Activated CD8-positive, alpha-beta memory T cell treated with anti-CD3 and anti-CD28 coated beads, Interleukin-2, amount 50 U/mL, for 24 hours (primary cell): ENCODE data around the gene CSNK1D.
"Not testable (repeated sequence)": the region's sequence is repeated elsewhere in the genome, so short reads cannot be mapped to it uniquely, and the experiment has no call there.

Experiments
- DNase-seq: peaks from one replicate; pipeline ENCODE4 v3.0.0-alpha.2; 2020; ENCODE audit errors: extremely low read depth

The CSNK1D gene

DNA sequence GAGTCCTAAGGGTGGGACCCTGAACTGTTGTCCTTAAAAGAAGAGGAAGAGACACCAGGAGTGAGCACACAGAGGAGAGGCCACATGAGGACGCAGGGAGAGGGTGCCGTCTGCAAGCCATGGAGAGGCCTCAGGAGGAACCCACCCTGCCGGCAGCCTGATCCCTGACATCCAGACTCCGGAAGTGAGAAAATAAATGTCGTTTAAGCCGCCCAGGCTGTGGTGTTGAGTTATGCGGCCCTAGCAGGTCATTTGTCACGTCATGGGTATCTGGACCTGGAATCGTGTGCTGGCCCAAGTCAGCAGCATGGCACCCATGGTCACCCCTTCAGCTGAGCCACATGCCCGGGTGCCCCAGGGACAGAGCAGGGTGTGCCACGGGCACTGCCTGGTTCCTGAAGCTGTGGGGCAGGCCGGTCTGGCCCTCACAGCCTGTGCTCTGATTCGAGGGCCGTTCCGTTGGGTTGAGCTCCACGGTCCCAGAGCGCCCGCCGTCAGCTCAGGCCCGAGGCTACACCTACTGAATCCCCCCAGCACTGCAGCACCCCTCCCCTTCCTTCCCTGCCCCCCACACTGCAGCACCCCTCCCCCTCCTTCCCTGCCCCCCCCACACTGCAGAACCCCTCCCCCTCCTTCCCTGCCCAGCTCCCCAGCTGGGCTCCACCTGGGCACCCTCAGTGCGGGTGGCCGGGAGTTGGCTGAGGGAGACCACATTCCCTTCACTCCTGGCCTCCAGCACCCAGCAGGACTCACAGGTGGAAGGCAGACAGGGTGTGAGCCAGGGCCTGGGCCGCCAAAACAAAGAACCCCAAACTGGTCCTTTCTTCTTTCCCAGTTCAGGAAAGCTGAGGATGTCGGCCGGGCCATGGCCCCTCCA is 58.2 kb downstream of the CSNK1D start:
- no peak for DNase-seq

DNA sequence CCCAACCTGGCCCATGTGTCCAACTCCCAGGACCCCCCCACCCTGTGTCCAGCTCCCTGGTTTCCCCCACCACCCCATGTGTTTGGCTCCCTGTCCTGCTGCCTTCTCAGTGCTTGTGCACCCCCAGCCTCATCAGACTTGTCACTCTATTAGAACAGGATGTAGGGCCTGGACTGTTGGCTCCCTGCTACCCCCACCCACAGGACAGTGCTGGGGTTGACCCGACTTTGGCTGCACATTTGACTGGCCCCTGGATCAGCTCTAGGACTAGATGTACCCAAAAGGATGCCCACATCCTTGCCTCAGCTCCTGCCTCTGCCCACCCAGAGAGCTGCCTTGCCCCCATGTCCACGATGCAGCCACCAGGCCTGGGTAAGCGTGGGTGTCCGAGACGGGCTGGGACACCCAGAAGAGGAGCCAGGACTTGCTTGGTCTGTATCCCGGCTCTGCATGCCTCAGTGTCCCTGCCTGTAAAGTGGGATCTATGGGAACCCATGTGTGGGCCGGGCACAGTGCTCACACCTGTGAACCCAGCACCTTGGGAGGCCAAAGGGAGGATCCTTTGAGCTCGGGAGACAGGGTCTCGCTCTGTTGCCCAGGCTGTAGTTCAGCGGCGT is 59.4 kb downstream of the CSNK1D start:
- DNase-seq: no peak

DNA sequence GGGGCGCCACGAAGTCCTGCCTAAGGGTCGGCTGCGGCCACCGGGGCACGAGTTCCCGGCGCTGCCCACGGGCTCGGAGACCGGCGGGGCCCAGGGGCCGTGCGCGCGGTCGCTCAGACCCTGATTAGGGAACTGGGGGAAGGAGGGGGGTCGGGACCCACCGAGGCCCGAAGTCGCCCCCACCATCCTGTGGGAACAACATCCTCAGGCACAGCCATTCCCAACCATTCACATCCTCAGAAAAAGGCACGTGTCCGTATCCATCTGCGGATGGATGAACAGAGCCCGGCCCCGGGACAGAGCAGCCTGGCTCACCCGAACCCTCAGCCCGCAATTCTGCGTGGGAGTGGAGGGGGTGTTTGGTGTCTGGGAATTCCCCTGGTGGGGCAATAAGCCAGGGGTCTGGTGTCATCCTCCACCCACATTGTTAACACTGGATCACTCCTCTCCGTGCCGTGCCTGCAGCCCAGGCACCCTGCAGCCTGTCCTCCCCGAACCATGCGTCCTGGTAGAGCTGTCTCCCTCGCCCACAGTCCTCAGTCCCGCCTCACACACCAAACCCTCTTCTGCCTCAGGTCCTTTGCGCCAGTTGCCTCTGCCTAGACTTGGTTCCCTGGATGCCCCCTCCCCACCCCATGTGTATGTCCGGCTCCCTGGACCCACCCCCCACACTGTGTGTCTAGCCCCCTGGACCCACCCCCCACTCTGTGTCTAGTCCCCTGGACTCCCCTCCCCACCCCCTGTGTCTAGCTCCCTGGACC is 60.1 kb downstream of the CSNK1D start:
- DNase-seq: no peak

DNA sequence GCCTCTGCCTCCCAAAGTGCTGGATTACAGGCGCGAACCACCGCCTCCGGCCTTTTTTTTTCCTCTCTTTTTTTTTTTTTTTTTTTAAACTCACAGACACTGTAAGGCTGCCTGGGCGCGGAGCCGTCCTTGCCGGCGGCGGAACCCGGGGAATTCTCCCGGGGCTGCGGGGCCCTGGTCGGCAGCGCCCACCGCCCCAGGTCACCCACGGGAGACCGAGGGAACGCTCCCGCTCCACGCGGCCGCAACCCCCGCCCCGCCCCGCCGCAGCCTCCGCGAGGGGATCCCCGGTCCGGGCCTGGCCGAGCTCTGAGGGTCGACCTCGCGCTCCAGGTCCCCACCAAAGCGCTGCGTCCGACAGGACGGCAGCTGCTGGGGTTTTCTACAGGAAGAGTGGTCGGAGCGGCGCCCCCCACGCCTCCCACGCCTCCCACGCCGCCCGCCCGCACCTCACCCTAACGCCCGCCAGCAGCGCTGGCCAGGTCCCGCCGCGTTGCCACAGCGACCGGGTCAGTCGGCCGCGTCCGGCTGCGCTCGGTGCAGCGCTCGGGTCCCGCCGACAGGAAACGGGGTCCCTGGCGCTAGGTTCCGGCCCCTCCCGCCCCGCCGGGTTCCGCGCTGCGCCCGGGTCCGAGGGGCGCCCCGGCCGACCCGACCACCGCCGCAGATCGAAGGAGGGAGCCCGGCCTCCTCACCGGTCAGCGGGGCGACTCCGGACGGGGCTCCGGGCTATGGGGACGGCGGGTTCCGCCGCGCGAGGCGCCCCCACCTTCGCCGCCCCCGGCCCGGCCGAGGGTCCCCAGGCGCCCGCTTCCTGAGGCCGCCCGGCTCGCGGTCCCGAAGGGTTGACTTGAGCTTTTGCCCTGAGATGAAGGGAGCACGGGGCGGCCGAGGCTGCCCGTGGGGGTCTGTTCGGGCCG is 60.9 kb downstream of the CSNK1D start, which contains the start of gene CCDC57:
CCDC57 (minus strand) TSS at position 512 of the 920 bp plus-strand sequence. CDS start 10,898 bp downstream, outside the sequence.
- no peak for DNase-seq

DNA sequence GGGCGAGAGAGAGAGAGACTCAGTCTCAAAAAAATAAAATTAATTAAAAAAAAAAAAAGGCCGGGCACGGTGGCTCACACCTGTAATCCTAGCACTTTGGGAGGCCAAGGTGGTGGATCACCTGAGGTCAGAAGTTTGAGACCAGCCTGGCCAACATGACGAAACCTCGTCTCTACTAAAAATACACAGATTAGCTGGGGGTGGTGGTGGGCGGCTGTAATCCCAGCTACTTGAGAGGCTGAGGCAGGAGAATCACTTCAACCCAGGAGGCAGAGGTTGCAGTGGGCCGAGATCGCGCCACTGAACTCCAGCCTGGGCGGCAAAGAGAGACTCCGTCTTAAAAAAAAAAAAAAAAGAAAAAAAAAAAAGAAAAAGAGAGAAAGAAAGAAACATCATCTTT is 62.8 kb downstream of the CSNK1D start:
- DNase-seq: not testable (repeated sequence)

DNA sequence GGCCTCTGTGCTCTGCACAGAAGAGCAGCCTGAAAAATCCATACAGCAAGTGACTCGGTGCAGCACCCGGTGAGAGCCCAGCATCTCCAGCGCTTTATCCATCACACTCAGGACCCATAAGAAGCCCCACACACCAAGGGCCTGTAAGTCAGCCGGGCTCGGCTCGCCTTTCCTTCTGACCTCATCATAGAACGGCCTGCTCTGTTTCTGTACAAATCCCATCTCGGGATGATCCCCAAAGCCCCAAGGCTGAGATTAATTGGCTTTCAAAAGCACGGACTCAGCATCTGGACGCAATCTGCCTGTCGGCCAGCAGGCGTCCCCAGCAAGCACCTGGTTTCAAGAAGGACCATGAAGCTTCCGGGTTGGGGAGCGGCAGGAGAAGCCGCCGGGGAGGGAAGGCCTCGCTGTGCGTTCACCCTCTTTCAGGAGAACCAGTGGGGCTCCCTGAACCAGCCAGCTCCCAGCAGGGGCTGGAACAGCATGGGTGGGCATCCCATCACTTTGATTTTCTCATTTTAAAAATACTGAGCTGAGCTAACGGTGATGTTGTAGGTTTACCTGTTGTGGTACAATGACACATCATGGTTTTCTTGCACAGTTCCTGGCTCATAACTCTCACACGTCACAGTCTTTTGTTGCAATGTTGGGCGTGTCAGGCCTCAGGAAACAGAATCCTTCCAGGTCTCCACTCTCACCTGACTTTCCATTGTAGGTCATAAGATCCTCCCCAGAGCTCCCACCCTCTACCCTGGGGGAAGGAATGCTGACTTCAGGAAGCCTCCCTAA is 67.6 kb downstream of the CSNK1D start:
- DNase-seq: no peak

DNA sequence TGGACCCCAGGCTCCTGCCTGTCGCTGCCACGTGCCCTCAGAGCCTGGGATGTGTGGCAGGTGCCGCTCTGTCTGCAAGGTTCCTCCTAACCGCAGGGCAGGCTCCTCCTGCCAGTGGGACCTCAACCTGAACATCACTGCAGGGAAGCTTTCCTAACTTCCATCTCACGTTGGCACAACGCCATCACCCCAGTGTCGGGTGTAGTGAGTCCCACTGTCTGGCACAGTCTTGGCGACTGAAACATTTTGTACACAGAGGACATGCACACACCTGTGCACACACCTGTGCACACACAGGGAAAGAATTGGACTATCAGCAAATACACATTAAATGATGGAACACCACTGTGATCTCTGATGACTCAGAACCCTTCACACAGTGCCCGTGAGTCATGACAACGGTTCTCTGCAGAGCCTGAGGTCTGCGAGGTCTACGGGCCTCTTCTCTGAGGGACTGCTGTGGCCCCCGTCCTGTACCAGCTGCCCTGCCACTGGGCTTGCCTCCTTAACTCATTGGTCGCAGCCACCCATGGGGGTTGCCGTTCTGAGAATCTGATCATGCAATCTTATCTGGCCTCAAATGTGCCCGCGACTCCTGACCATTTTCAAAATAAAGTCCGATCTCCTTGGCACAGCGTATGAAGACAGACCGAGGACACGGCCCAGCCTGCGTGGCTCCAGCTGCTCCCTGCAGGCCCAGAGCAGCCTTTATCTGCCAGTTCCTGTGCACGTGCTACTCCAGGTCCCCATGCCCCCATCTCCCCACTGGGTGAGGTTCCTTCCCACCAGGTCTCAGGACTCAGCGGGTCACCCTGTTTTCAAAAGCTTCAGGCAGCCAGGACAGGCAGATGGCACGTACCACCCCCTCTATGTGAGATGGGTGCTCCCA is 68.4 kb downstream of the CSNK1D start:
- DNase-seq: no peak

DNA sequence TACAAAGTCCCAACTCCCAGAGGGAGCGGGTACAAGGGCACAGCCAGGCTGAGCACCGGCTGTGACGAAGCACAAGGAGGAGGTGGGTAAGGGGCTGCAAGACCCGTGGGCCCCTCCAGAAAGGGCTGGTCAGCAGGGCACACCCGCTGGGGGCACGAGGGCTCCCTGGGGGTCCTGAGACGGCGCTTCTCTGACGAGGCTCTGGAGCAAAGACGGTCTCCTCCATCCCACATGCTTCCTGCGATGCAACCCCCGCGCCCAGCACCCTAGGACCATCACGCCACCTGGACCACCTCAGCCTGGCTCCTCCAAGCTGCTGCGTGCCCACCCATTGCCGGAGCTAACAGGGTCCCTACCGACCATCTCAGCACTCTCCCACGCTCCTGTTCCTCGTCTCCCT is 69.6 kb downstream of the CSNK1D start:
- no peak for DNase-seq

DNA sequence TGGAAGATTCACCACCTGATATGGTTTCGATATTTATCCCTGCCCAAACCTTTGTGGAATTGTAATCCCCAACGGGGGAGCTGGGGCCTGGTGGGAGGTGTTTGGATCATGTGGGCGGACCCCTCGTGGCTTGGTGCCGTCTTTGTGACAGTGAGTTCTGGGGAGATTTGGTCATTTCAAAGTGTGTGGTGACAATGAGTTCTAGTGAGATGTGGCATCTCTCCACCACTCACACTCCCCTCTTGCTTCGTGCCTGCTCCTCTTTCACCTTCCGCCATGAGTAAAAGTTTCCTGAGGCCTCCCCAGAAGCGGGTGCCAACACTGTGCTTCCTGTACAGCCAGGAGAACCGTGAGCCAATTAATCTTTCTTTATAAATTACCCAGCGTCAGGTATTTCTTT is 70.5 kb downstream of the CSNK1D start:
- DNase-seq: no peak

DNA sequence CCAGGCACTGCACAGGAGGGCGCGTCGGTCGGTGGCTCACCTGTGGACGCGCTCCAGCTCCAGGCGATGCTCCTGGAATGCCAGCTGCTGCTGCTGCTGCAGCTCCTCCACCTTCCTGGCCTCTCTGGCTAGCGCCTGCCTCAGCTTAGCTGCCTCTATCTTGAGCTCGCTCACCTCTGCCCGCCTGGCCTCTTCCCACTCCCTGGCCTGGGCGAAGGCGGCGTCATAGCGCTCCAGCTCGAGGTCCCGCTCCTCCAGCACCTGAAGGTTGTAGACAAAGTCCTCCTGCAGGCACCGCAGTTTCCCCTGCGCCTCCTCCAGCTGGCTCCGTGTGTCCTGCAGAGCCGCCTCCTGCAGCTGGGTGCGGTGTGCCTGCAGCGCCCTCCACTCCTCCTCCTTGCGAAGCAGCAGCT is 72.0 kb downstream of the CSNK1D start:
- DNase-seq: no peak

DNA sequence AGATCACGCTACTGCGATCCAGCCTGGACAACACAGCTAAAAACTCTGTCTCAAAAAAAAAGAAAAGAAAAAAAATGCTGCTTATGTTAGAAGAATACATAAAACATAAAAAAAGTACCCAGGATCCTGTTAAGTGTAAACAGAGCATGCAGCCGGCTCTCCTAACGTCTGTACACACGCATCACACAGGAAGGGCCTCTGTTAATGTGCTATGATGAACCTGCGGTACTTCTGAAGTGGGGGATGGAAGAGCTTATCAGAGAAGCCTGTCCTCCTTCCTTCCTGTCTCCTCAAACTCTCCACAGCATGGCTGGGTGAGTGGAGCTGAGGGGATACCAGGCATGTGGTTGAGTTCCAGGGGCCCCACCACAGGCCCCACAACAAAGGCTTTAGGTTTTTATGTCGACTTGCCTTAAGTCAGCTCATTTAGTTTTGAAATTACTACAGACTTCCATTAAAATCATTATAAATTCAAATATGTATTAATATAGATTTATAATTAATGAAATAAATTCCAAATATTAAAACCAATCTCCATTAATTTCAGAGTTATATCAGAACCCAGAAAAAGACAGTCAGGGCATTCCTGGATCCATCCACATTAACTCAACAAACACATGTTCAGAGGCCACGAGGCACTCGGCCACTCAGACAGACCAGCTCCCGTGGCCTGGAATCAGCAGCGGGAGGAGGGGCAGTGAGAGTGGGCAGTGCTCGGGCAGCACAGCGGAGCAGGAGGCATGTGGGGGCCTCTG is 72.6 kb downstream of the CSNK1D start:
- no peak for DNase-seq

DNA sequence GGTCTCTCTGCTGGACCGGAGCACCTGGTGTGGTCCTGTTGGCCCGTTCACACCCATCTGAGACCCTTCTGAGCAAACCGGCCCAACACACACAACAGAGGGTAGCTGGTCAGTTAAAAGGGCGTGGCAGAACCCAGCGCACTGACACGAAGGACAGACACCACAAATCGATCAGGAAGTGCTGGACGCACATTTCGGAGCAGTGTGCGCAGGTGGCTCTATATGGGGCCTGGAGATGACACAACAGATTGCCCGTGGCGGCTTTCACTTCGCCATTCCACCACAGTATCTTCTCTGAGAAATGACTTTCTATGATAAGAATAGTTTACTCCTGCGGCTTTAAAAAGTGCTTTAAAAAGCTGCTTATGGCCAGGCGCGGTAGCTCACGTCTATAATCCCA is 73.4 kb downstream of the CSNK1D start:
- DNase-seq: no peak

DNA sequence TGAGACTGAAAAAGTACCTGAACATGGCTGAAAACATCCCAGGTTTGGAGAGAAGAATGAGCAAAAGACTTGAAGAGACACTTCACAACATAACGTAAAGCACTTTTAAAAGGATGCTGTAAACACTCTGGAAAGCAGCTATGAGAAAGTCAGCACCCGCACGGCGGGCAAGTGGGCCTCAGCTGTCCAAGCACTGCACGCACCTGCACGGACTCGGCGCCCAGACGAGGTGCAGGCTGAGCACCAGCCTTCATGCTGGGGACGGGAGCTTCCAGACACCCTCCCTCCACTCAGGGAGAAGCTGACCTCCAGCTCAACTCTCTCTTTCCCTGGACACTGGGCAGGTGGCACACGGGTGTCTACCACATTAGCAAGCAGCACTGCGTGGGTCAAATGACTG is 74.0 kb downstream of the CSNK1D start:
- DNase-seq: no peak

DNA sequence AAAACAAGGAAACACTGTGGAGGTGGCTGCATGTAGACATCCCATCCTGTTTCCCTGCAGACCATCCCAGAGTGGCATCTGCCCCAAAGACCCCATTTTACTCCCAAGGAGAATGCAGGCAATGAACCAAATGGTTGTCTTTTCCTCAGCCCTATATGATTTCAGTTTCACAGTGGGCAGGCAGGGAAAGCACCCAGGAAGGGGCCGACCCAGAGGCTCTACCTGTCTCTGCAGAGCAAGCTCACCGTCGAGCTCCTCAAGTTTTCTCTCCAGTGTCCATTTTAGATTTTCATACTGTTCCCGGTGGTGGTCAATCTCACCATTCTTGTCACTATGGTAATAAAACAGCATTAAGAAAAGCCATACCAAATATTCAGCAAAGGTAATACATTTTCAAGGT is 75.4 kb downstream of the CSNK1D start:
- DNase-seq: no peak

DNA sequence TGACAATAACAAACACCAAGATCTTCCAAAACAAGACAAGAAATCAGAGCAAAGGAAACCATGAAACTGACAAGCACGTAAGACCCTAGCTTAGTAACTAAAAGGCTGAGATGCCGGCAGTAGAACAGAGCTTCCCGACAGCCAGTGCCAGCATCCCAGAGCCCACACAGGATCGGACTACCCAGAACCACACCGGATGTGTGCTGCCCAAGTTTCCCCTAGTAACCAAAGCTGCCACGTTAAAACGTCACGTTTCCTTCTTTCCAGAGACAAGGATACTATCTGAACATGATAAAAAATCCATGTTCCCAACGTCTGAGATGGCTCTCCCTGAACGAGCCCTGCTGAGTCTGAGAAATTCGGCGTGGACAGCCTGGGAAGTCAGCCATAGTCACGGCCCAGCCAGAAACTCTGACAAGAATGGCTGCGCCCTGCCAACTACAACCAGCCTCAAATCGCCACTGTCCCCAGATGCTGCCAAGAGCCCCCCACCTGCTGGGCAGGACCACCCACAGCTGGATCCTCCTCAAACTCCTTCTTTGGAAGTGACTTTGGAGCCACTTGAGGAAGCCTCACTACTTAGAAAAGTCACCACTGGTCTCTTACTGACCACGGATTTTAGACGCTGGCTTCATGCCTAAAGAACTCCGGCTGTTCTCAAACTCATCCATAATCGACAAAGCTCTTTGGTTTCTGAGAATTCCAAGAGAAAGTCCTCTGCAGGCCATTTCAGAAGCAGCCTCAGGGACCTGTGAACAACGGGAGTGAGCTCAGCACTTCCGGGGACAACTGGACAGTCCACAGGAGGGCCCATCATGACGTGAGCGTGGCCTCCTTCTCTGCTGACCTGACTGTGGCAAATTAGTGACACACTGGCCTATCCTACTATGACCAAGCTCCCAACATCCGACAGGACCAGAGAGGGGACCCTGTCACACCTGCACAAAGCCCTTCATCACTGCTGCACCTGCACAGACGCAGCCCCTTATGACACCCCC is 77.5 kb downstream of the CSNK1D start:
- DNase-seq: no peak

DNA sequence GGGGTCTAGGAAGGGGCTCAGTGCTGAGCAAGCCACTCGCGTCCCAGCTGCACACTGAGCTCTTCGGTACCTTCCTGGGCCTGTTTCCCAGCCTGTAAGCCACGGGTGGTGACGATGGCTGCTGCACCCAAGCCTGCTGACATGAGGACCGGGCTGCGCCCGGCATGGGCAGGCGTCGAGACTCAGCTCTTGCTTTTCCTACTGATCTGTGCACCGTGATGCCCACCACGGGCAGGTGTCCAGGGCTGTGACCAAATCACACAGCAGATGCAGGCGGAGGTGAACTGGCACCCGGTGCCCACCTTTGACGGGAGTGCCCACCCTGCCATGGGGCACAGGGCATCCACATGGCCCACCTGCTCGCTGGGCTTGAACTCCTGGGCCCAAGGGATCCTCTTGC is 78.7 kb downstream of the CSNK1D start:
- no peak for DNase-seq

DNA sequence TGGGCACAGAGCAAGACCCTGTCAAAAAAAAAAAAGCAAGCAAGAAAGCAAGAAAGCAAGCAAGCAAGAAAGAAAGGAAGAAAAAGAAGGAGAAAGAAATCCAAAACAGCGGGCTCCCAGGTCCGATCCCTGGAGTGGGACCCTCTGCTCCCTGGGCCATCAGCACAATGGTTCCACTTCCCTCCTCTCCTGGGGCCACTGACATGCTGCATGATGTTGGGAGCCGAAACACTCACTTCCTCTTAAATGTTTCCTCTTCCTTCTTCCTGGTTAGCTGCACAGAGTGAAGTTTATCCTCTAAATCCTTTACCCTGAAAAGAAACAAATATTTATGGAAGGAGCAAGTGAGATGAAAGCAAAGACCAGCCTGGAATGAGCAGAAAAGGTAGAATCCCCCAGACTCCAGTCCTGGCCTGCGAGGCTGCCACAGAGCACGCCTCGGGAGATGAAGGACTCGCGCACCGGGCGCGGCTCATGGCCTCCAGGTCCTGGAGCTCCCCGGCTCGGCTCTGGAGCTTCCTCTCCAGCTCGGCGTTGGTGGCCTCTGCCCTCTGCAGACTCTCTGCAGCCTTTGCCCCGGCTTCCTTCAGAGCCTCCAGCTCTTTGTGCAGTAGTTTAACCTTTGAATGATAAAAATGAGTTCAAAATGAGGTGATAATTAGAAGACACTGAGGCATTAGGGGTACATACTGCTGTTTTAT is 79.8 kb downstream of the CSNK1D start:
- DNase-seq: no peak
